Breast epithelium (tissue), 3 donors: ENCODE measurements around the gene LITAFD.

Experiments used
- POLR2A ChIP-seq: fragments of 450-650 bp; IDR thresholded peaks from one replicate; pipeline ENCODE4 v1.6.1; 2016; ENCODE audit warnings: antibody characterized with exemption, mild to moderate bottlenecking, moderate library complexity
- TF ChIP-seq, protein P1 (sequence below), 3 donors: fragments of 450-650 bp; IDR thresholded peaks; one replicate each; pipeline ENCODE4 v1.5.1; 2016 to 2017; ENCODE audit warnings: antibody characterized with exemption in 3 of 3, mild to moderate bottlenecking in 3 of 3, moderate library complexity in 3 of 3

- TF ChIP-seq, protein P1, sequence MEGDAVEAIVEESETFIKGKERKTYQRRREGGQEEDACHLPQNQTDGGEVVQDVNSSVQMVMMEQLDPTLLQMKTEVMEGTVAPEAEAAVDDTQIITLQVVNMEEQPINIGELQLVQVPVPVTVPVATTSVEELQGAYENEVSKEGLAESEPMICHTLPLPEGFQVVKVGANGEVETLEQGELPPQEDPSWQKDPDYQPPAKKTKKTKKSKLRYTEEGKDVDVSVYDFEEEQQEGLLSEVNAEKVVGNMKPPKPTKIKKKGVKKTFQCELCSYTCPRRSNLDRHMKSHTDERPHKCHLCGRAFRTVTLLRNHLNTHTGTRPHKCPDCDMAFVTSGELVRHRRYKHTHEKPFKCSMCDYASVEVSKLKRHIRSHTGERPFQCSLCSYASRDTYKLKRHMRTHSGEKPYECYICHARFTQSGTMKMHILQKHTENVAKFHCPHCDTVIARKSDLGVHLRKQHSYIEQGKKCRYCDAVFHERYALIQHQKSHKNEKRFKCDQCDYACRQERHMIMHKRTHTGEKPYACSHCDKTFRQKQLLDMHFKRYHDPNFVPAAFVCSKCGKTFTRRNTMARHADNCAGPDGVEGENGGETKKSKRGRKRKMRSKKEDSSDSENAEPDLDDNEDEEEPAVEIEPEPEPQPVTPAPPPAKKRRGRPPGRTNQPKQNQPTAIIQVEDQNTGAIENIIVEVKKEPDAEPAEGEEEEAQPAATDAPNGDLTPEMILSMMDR (IDR thresholded peaks at IDR 0.05): no peak
- no peak for TF ChIP-seq POLR2A
These were observed 21.9 kb downstream of the LITAFD start for GRCh38 chr16:8904018-8904430.
